K562 treated with DMSO at 1 percent for 48 hours (cell line): ENCODE measurements around the gene PCDHB9. TPM values are rescaled to one million over a fixed set of nuclear protein-coding genes. Genes with fewer than 3 reads are reported as not detected.

Experiments used
- total RNA-seq: library from RNA; unstranded; fragments of 300-600 nt; gene quantifications from 2 replicates; pipeline ENCODE4 v1.2.3, GENCODE V29; 2022; ENCODE audit warnings: low replicate concordance; ENCODE audit errors: extremely low read depth

Gene PCDHB9
- total RNA-seq, result not detected in 2 replicates

GRCh38 chr5:141186897-141187512 is at the start of gene PCDHB9:
Gene PCDHB9, plus strand, starts transcription at chr5:141187161. Its CDS starts 158 bp downstream, at chr5:141187319.

GRCh38 chr5:141149812-141150211 is 37.1 kb upstream of the PCDHB9 start, which contains the start of gene PCDHB6:
Gene PCDHB6, plus strand, starts transcription at chr5:141150057. Its CDS starts 201 bp downstream, at chr5:141150258.

GRCh38 chr5:141172381-141173204 is 14.4 kb upstream of the PCDHB9 start, which contains the start of gene PCDHB7:
Gene PCDHB7, plus strand, starts transcription at chr5:141172644. Its CDS starts 192 bp downstream, at chr5:141172836.

GRCh38 chr5:141177577-141178191 is 9.3 kb upstream of the PCDHB9 start, which contains the start of gene PCDHB8:
Gene PCDHB8, plus strand, starts transcription at chr5:141177790. Its CDS starts 245 bp downstream, at chr5:141178035.

GRCh38 chr5:141182248-141182647 is 4.7 kb upstream of the PCDHB9 start, which contains the start of gene PCDHB16:
Gene PCDHB16, plus strand, starts transcription at chr5:141182387. Its CDS starts 173 bp downstream, at chr5:141182560.

GRCh38 chr5:141192110-141192725 is 5.3 kb downstream of the PCDHB9 start, which contains the start of gene PCDHB10:
Gene PCDHB10, plus strand, starts transcription at chr5:141192353. Its CDS starts 200 bp downstream, at chr5:141192553.

GRCh38 chr5:141199359-141200235 is 12.6 kb downstream of the PCDHB9 start, which contains the start of gene PCDHB11:
Gene PCDHB11, plus strand, starts transcription at chr5:141199627. Its CDS starts 148 bp downstream, at chr5:141199775.

GRCh38 chr5:141208478-141208877 is 21.5 kb downstream of the PCDHB9 start, which contains the start of gene PCDHB12:
Gene PCDHB12, plus strand, starts transcription at chr5:141208719. Its CDS starts 189 bp downstream, at chr5:141208908.

GRCh38 chr5:141213656-141214339 is 26.8 kb downstream of the PCDHB9 start, which contains the start of gene PCDHB13:
Gene PCDHB13, plus strand, starts transcription at chr5:141213919. Its CDS starts 205 bp downstream, at chr5:141214124.

GRCh38 chr5:141223112-141223783 is 36.3 kb downstream of the PCDHB9 start, which contains the start of gene PCDHB14:
Gene PCDHB14, plus strand, starts transcription at chr5:141223343. Its CDS starts 163 bp downstream, at chr5:141223506.

Other genes with a start within 250 kb of the PCDHB9 start
- gene PCDHAC2, start 220.7 kb upstream of the PCDHB9 start, total RNA-seq, result not detected in 2 replicates
- gene PCDHB1, start 135.8 kb upstream of the PCDHB9 start, total RNA-seq, result not detected in 2 replicates
- not detected in 2 replicates for gene PCDHB2, start 92.5 kb upstream of the PCDHB9 start, total RNA-seq
- not detected in 2 replicates for gene PCDHB3, start 86.7 kb upstream of the PCDHB9 start, total RNA-seq
- gene PCDHB4, start 65.3 kb upstream of the PCDHB9 start, total RNA-seq, result not detected in 2 replicates
- not detected in 2 replicates for gene PCDHB5, start 52.0 kb upstream of the PCDHB9 start, total RNA-seq
- gene PCDHB6, start 37.1 kb upstream of the PCDHB9 start, total RNA-seq, result not detected in 2 replicates
- gene PCDHB7, start 14.5 kb upstream of the PCDHB9 start, total RNA-seq, result not detected in 2 replicates
- not detected in 2 replicates for gene PCDHB8, start 9.4 kb upstream of the PCDHB9 start, total RNA-seq
- not detected in 2 replicates for gene PCDHB16, start 4.8 kb upstream of the PCDHB9 start, total RNA-seq
- gene PCDHB10, start 5.2 kb downstream of the PCDHB9 start, total RNA-seq, result not detected in 2 replicates
- not detected in 2 replicates for gene PCDHB11, start 12.5 kb downstream of the PCDHB9 start, total RNA-seq
- not detected in 2 replicates for gene PCDHB12, start 21.6 kb downstream of the PCDHB9 start, total RNA-seq
- not detected in 2 replicates for gene PCDHB13, start 26.8 kb downstream of the PCDHB9 start, total RNA-seq
- not detected in 2 replicates for gene PCDHB14, start 36.2 kb downstream of the PCDHB9 start, total RNA-seq
- gene PCDHB15, start 58.2 kb downstream of the PCDHB9 start, total RNA-seq, result not detected in 2 replicates
- gene SLC25A2, start 116.9 kb downstream of the PCDHB9 start, total RNA-seq, result not detected in 2 replicates
- gene TAF7, start 133.6 kb downstream of the PCDHB9 start, total RNA-seq, result not detected in 2 replicates
- gene PCDHGA1, start 143.4 kb downstream of the PCDHB9 start, total RNA-seq, result not detected in 2 replicates
- not detected in 2 replicates for gene PCDHGA2, start 151.6 kb downstream of the PCDHB9 start, total RNA-seq
- gene PCDHGA3, start 156.7 kb downstream of the PCDHB9 start, total RNA-seq, result not detected in 2 replicates
- not detected in 2 replicates for gene PCDHGB1, start 162.9 kb downstream of the PCDHB9 start, total RNA-seq
- gene PCDHGA4, start 167.9 kb downstream of the PCDHB9 start, total RNA-seq, result not detected in 2 replicates
- not detected in 2 replicates for gene PCDHGB2, start 172.8 kb downstream of the PCDHB9 start, total RNA-seq
- gene PCDHGA5, start 177.0 kb downstream of the PCDHB9 start, total RNA-seq, result not detected in 2 replicates
- gene PCDHGB3, start 183.1 kb downstream of the PCDHB9 start, total RNA-seq, result not detected in 2 replicates
- gene PCDHGA6, start 186.7 kb downstream of the PCDHB9 start, total RNA-seq, result not detected in 2 replicates
- not detected in 2 replicates for gene PCDHGA7, start 195.6 kb downstream of the PCDHB9 start, total RNA-seq
- gene PCDHGB4, start 200.5 kb downstream of the PCDHB9 start, total RNA-seq, result not detected in 2 replicates
- gene PCDHGA8, start 205.5 kb downstream of the PCDHB9 start, total RNA-seq, result not detected in 2 replicates
- gene PCDHGB5, start 210.8 kb downstream of the PCDHB9 start, total RNA-seq, result not detected in 2 replicates
- gene PCDHGA9, start 215.6 kb downstream of the PCDHB9 start, total RNA-seq, result not detected in 2 replicates
- not detected in 2 replicates for gene PCDHGB6, start 220.9 kb downstream of the PCDHB9 start, total RNA-seq
- not detected in 2 replicates for gene PCDHGA10, start 225.8 kb downstream of the PCDHB9 start, total RNA-seq
- gene PCDHGB7, start 230.5 kb downstream of the PCDHB9 start, total RNA-seq, result not detected in 2 replicates
- gene PCDHGA11, start 233.9 kb downstream of the PCDHB9 start, total RNA-seq, result not detected in 2 replicates
- gene PCDHGA12, start 243.3 kb downstream of the PCDHB9 start, total RNA-seq, result not detected in 2 replicates